OCI-LY1 (cell line): Measurements from ENCODE around the gene MYLIP.

Experiments used
- H2AFZ ChIP-seq: fragments of 200-600 bp; sonication (generic), shearing (Covaris generic); 2 replicates; pipeline ENCODE4 v1.6.0; 2014; ENCODE audit warnings: antibody characterized with exemption, mild to moderate bottlenecking, low read length
- H3F3A ChIP-seq: fragments of 200-600 bp; sonication (generic), shearing (Covaris generic); 2 replicates; pipeline ENCODE4 v1.6.0; 2014; ENCODE audit warnings: mild to moderate bottlenecking, antibody characterized with exemption, low read length, moderate library complexity; ENCODE audit not compliant: insufficient read depth
- H3K27ac ChIP-seq: fragments of 200-600 bp; sonication (generic); 2 replicates; pipeline ENCODE4 v1.5.1; 2014; ENCODE audit warnings: low read length, mixed run types, mild to moderate bottlenecking, low read depth; ENCODE audit not compliant: poor library complexity, severe bottlenecking
- H3K27me3 ChIP-seq: fragments of 200-600 bp; sonication (generic); 2 replicates; pipeline ENCODE4 v1.6.0; 2014; ENCODE audit warnings: antibody characterized with exemption, mild to moderate bottlenecking, low read length, moderate library complexity; ENCODE audit not compliant: insufficient read depth
- H3K36me3 ChIP-seq: fragments of 200-600 bp; sonication (generic); 2 replicates; pipeline ENCODE4 v1.6.1; 2014; ENCODE audit warnings: mild to moderate bottlenecking, antibody characterized with exemption, low read length, moderate library complexity, mixed read lengths; ENCODE audit not compliant: insufficient read depth
- H3K4me1 ChIP-seq: fragments of 200-600 bp; sonication (generic); 2 replicates; pipeline ENCODE4 v1.5.1; 2014; ENCODE audit warnings: mild to moderate bottlenecking, low read length, moderate library complexity; ENCODE audit not compliant: insufficient read depth, severe bottlenecking
- H3K4me2 ChIP-seq: fragments of 200-600 bp; sonication (generic), shearing (Covaris generic); 2 replicates; pipeline ENCODE4 v1.6.1; 2014; ENCODE audit warnings: low read length
- H3K4me3 ChIP-seq: fragments of 200-600 bp; sonication (generic); 2 replicates; pipeline ENCODE4 v1.5.1; 2014; ENCODE audit warnings: low read length, low read depth, mild to moderate bottlenecking, mixed read lengths; ENCODE audit not compliant: poor library complexity, severe bottlenecking
- H3K79me2 ChIP-seq: fragments of 200-600 bp; shearing (Covaris generic); 2 replicates; pipeline ENCODE4 v1.6.1; 2016; ENCODE audit warnings: mixed run types, low read length, mixed read lengths; ENCODE audit not compliant: insufficient read depth
- H3K9ac ChIP-seq: fragments of 200-600 bp; sonication (generic), shearing (Covaris generic); 2 replicates; pipeline ENCODE4 v1.6.1; 2014; ENCODE audit warnings: mild to moderate bottlenecking, low read length, mixed read lengths
- H3K9me2 ChIP-seq: fragments of 200-600 bp; sonication (generic), shearing (Covaris generic); 2 replicates; pipeline ENCODE4 v1.6.1; 2014; ENCODE audit warnings: low read depth, mild to moderate bottlenecking, low read length, mixed read lengths
- H3K9me3 ChIP-seq: fragments of 200-600 bp; shearing (Covaris generic); 2 replicates; pipeline ENCODE4 v1.6.1; 2014; ENCODE audit warnings: low read length, mixed read lengths
- H4K20me1 ChIP-seq: fragments of 200-600 bp; sonication (generic), shearing (Covaris generic); 2 replicates; pipeline ENCODE4 v1.6.0; 2016; ENCODE audit warnings: mild to moderate bottlenecking, low read length; ENCODE audit not compliant: insufficient read depth
- EZH2 ChIP-seq: fragments of 200-600 bp; sonication (generic), shearing (Covaris generic); IDR thresholded peaks from 2 replicates; pipeline ENCODE4 v1.8.0; 2017; ENCODE audit warnings: borderline replicate concordance, mixed run types, mild to moderate bottlenecking, antibody characterized with exemption, low read length, moderate library complexity, mixed read lengths
- TF ChIP-seq, protein P1 (sequence below): fragments of 200-600 bp; sonication (generic), shearing (Covaris generic); IDR thresholded peaks from 2 replicates; pipeline ENCODE4 v1.5.1; 2017; ENCODE audit warnings: mild to moderate bottlenecking, antibody characterized with exemption, low read length, moderate library complexity, mixed read lengths

The MYLIP gene

DNA sequence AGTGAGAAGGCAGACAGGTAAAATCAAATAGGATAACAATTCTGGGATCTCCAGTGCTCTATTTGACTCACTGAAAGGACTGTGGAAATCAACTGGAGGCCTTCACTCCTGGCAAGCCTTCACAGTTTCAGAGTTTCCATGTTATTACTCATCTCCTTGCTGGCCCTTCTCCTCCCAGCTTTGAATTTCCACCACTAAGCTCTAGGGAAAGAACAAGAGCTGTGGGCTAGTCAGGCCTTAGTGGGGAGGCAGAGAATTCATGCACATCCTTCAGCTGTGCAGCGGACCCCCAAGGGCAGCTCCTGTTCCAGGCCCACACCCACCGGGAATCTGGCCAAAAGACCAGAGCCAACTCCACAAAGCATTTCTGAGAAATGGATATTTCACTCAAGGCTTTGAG lies 26.0 kb downstream of the MYLIP start:
- no peaks in the 10 kb centered on the region for H3K9me2 ChIP-seq
- peaks cover 59% of the 10 kb centered on the region for H3K36me3 ChIP-seq
- no peaks in the 10 kb centered on the region for H3K79me2 ChIP-seq
- no peak overlapping the region for H3K4me3 ChIP-seq
- no peaks in the 10 kb centered on the region for H4K20me1 ChIP-seq
- TF ChIP-seq EZH2 = no peak
- TF ChIP-seq, protein P1, sequence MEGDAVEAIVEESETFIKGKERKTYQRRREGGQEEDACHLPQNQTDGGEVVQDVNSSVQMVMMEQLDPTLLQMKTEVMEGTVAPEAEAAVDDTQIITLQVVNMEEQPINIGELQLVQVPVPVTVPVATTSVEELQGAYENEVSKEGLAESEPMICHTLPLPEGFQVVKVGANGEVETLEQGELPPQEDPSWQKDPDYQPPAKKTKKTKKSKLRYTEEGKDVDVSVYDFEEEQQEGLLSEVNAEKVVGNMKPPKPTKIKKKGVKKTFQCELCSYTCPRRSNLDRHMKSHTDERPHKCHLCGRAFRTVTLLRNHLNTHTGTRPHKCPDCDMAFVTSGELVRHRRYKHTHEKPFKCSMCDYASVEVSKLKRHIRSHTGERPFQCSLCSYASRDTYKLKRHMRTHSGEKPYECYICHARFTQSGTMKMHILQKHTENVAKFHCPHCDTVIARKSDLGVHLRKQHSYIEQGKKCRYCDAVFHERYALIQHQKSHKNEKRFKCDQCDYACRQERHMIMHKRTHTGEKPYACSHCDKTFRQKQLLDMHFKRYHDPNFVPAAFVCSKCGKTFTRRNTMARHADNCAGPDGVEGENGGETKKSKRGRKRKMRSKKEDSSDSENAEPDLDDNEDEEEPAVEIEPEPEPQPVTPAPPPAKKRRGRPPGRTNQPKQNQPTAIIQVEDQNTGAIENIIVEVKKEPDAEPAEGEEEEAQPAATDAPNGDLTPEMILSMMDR = no peak
- H3K27me3 ChIP-seq = no peaks in the 10 kb centered on the region
- no peaks in the 10 kb centered on the region for H3F3A ChIP-seq
- H3K9me3 ChIP-seq = peaks cover 3% of the 10 kb centered on the region; the same call in 1 of the 2 replicates
- H3K27ac ChIP-seq = no peak overlapping the region
- H3K9ac ChIP-seq = no peak overlapping the region
- no peak overlapping the region for H2AFZ ChIP-seq
- H3K4me2 ChIP-seq = no peak overlapping the region
- no peaks in the 10 kb centered on the region for H3K4me1 ChIP-seq

DNA sequence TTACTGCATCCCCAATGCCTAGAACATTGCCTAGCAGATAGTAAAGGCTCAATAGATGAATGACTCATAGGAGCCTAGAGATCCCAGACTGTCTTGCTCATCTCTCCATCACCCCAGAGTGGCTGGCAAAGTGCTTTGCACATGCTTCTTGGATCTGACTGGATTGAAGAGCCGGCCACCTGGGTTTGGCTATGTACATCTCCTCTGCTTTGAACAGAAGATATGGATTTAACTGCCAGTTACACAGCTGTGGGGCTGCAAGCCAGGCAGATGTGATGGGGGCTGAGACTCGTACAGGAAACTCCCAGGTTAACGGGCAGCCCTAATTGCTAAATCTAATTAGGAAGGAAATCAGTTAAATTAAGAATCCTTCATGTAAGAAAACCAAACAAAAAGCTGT lies 28.6 kb downstream of the MYLIP start:
- Histone ChIP-seq H3K4me1 (no peaks in the 10 kb centered on the region), H3K4me3 (no peak overlapping the region), H3K27me3 (no peaks in the 10 kb centered on the region), H3K9me2 (no peaks in the 10 kb centered on the region), H3K79me2 (no peaks in the 10 kb centered on the region), H3F3A (no peaks in the 10 kb centered on the region), H4K20me1 (no peaks in the 10 kb centered on the region), H3K4me2 (no peak overlapping the region), H3K27ac (no peak overlapping the region), H3K9ac (no peak overlapping the region), H3K9me3 (peaks cover 3% of the 10 kb centered on the region; the same call in 1 of the 2 replicates), H3K36me3 (peaks cover 34% of the 10 kb centered on the region), H2AFZ (no peak overlapping the region)
- TF ChIP-seq, protein P1 = no peak
- no peak for TF ChIP-seq EZH2

DNA sequence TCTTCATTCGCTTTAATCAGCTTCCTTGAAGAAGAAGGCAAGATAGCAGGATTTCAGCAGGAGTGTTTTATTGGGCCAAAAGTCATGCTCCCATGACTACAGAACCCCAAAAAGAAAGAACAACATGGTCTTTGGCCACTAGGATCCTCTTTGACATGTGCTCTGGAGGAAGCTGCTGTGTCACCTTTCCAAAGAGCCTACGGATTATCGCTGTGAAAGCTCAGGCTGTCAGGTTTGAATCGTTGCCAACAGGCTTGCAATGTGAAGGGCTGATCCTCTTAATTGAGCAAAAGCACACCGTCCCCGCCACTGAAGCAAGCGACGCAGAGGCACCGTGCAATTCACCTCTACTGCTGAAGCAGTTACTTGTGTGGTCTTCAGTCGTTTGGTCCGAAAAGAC lies 29.0 kb downstream of the MYLIP start:
- Histone ChIP-seq H3K4me3 (no peak overlapping the region), H4K20me1 (no peaks in the 10 kb centered on the region), H3K27ac (no peak overlapping the region)

More for the DNA sequence above, 29.0 kb downstream of the MYLIP start:
- no peaks in the 10 kb centered on the region for H3K79me2 ChIP-seq
- H3F3A ChIP-seq = no peaks in the 10 kb centered on the region
- no peak overlapping the region for H3K4me2 ChIP-seq
- H3K9me3 ChIP-seq = peaks cover 3% of the 10 kb centered on the region; the same call in 1 of the 2 replicates
- no peak for TF ChIP-seq EZH2
- TF ChIP-seq, protein P1 = no peak
- no peak overlapping the region for H2AFZ ChIP-seq
- H3K9me2 ChIP-seq = no peaks in the 10 kb centered on the region
- H3K4me1 ChIP-seq = no peaks in the 10 kb centered on the region
- H3K27me3 ChIP-seq = no peaks in the 10 kb centered on the region
- no peak overlapping the region for H3K9ac ChIP-seq
- H3K36me3 ChIP-seq = peaks cover 29% of the 10 kb centered on the region
